GM19467 (cell line): ENCODE results near the gene TDRD9.
"Not testable (repeated sequence)": the region's sequence is repeated elsewhere in the genome, so short reads cannot be mapped to it uniquely, and the experiment has no call there.

Experiments
- ATAC-seq: cut with Tn5 transposase; IDR thresholded peaks from one replicate; pipeline ENCODE4 v1.9.1; 2021; ENCODE audit warnings: mild to moderate bottlenecking, moderate library complexity; ENCODE audit not compliant: unreplicated experiment

Gene TDRD9

GRCh38 chr14:103928011-103928890, at the start of gene TDRD9:
TSS of gene TDRD9 (plus strand) at chr14:103928456. CDS start at chr14:103928510, 54 bp downstream.
- ATAC-seq, result no peak

- no peak for ATAC-seq
These were observed 49.1 kb upstream of the TDRD9 start for GRCh38 chr14:103879118-103879569.

GRCh38 chr14:103879570-103880347, 48.5 kb upstream of the TDRD9 start:
- no peak for ATAC-seq

GRCh38 chr14:103880348-103881267, 47.6 kb upstream of the TDRD9 start:
- ATAC-seq, result no peak

- no peak for ATAC-seq
These were observed 46.7 kb upstream of the TDRD9 start for GRCh38 chr14:103881268-103882201.

- no peak for ATAC-seq
These were observed 45.6 kb upstream of the TDRD9 start for GRCh38 chr14:103882503-103883262.

- ATAC-seq, result no peak
These were observed 45.1 kb upstream of the TDRD9 start for GRCh38 chr14:103883263-103883523.

GRCh38 chr14:103884854-103885253, 43.4 kb upstream of the TDRD9 start:
- ATAC-seq, result no peak

GRCh38 chr14:103885509-103885932, 42.7 kb upstream of the TDRD9 start:
- ATAC-seq, result no peak

- ATAC-seq, result no peak
These were observed 41.7 kb upstream of the TDRD9 start for GRCh38 chr14:103886304-103887169.

GRCh38 chr14:103887170-103887501, 41.1 kb upstream of the TDRD9 start:
- no peak for ATAC-seq

- no peak for ATAC-seq
These were observed 40.6 kb upstream of the TDRD9 start for GRCh38 chr14:103887557-103888115.

- ATAC-seq, result not testable (repeated sequence)
These were observed 39.3 kb upstream of the TDRD9 start for GRCh38 chr14:103889002-103889312.

- ATAC-seq, result no peak
These were observed 38.8 kb upstream of the TDRD9 start for GRCh38 chr14:103889313-103890051.

GRCh38 chr14:103890052-103890371, 38.2 kb upstream of the TDRD9 start:
- ATAC-seq, result no peak

GRCh38 chr14:103890821-103891666, 37.2 kb upstream of the TDRD9 start:
- no peak for ATAC-seq
